ENCODE measurements around the gene GAS2L1.
"Not testable (repeated sequence)": the region's sequence is repeated elsewhere in the genome, so short reads cannot be mapped to it uniquely, and the experiment has no call there.

Gene GAS2L1

GRCh38 chr22:29342577-29343312 is 36.3 kb downstream of the GAS2L1 start:
- TF ChIP-seq CTCF (IDR thresholded peaks at IDR 0.05; ENCODE audit: borderline replicate concordance, insufficient read depth, low read depth, low read length) = no peak
- no peak overlapping the region for H3K4me3 ChIP-seq (ENCODE audit: low read depth, low read length)

GRCh38 chr22:29343313-29343805 is 36.9 kb downstream of the GAS2L1 start:
- H3K4me3 ChIP-seq (ENCODE audit: low read depth, low read length) = no peak overlapping the region
- TF ChIP-seq CTCF (IDR thresholded peaks at IDR 0.05; ENCODE audit: borderline replicate concordance, insufficient read depth, low read depth, low read length) = no peak

GRCh38 chr22:29344137-29344536 is 37.7 kb downstream of the GAS2L1 start:
- no peak overlapping the region for H3K4me3 ChIP-seq (ENCODE audit: low read depth, low read length)
- no peak for TF ChIP-seq CTCF (IDR thresholded peaks at IDR 0.05; ENCODE audit: borderline replicate concordance, insufficient read depth, low read depth, low read length)

GRCh38 chr22:29344889-29345288 is 38.4 kb downstream of the GAS2L1 start:
- H3K4me3 ChIP-seq (ENCODE audit: low read depth, low read length) = not testable (repeated sequence)

- TF ChIP-seq CTCF (IDR thresholded peaks at IDR 0.05; ENCODE audit: borderline replicate concordance, insufficient read depth, low read depth, low read length) = no peak
- H3K4me3 ChIP-seq (ENCODE audit: low read depth, low read length) = no peak overlapping the region
These were observed 39.5 kb downstream of the GAS2L1 start for GRCh38 chr22:29345932-29346331.

- no peak overlapping the region for H3K4me3 ChIP-seq (ENCODE audit: low read depth, low read length)
- TF ChIP-seq CTCF (IDR thresholded peaks at IDR 0.05; ENCODE audit: borderline replicate concordance, insufficient read depth, low read depth, low read length) = no peak
These were observed 40.2 kb downstream of the GAS2L1 start for GRCh38 chr22:29346659-29347058.

- H3K4me3 ChIP-seq (ENCODE audit: low read depth, low read length) = no peak overlapping the region
- TF ChIP-seq CTCF (IDR thresholded peaks at IDR 0.05; ENCODE audit: borderline replicate concordance, insufficient read depth, low read depth, low read length) = no peak
These were observed 41.6 kb downstream of the GAS2L1 start for GRCh38 chr22:29348041-29348440.
